GM12878 (cell line): ENCODE measurements around the gene INO80C. TPM values are rescaled to one million over a fixed set of nuclear protein-coding genes. Genes with fewer than 3 reads are reported as not detected.

Experiments
- ATAC-seq: fragments of 200-7000 bp; cut with Tn5 transposase; 3 replicates; pipeline ENCODE4 v1.9.1; 2020; ENCODE audit warnings: mild to moderate bottlenecking, moderate library complexity
- BruUV-seq: library from RNA; stranded (reverse); fragments of 400-500 nt; replicated peaks from 2 replicates; lab custom pipeline; 2021; lab: Mats Ljungman, UMichigan
- CTCF ChIA-PET: fragments of 300-600 bp; sonication (Branson Sonifier 250); formaldehyde crosslinking; extraction: SDS; loops from one replicate; lab custom pipeline; 2021; ENCODE audit warnings: inconsistent platforms; lab: Yijun Ruan, JAX
- POLR2A ChIA-PET: fragments of 350-600 bp; formaldehyde crosslinking; extraction: SDS; loops from one replicate; lab custom pipeline; 2021; ENCODE audit warnings: inconsistent platforms; lab: Charles Lee
- RAD21 ChIA-PET: fragments of 300-600 bp; sonication (Branson Sonifier 250); formaldehyde crosslinking; loops from one replicate; lab custom pipeline; 2023; ENCODE audit warnings: antibody characterized with exemption; ENCODE audit not compliant: unreplicated experiment; lab: Charles Lee
- SMC1A ChIA-PET: fragments of 300-600 bp; sonication (Branson Sonifier 250); formaldehyde crosslinking; loops from one replicate; lab custom pipeline; 2023; ENCODE audit not compliant: unreplicated experiment, uncharacterized antibody; lab: Charles Lee
- DNase-seq: peaks from one replicate; pipeline ENCODE4 v3.0.0-alpha.2; 2011; ENCODE audit warnings: low read depth, low spot score
- FAIRE-seq: peaks from 3 replicates; lab custom pipeline; 2011; peaks lifted over from hg19 to GRCh38; lab: Jason Lieb, UNC
- H2AFZ ChIP-seq: 2 replicates; pipeline ENCODE4 v1.6.0; 2011; ENCODE audit warnings: low read depth, low read length, control low read depth; ENCODE audit not compliant: control insufficient read depth
- H3K27ac ChIP-seq: 2 replicates; pipeline ENCODE4 v1.5.1; 2011; ENCODE audit warnings: control low read depth; ENCODE audit not compliant: control insufficient read depth, insufficient read depth
- H3K27me3 ChIP-seq, 2 experiments: replicated peaks in 1 of 2; 2 replicates each; pipeline versions ENCODE4 v1.6.0 to v1.6.1; 2011; ENCODE audit warnings: low read length in 1 of 2; ENCODE audit not compliant: control insufficient read depth in 2 of 2, insufficient read depth in 2 of 2
- H3K36me3 ChIP-seq, 2 experiments: 2 replicates each; pipeline ENCODE4 v1.5.1; 2011; ENCODE audit warnings: low read length in 1 of 2; ENCODE audit not compliant: control insufficient read depth in 2 of 2, insufficient read depth in 2 of 2
- H3K4me1 ChIP-seq: 2 replicates; pipeline ENCODE4 v1.6.1; 2011; ENCODE audit warnings: mild to moderate bottlenecking, low read length, moderate library complexity, mixed read lengths; ENCODE audit not compliant: control insufficient read depth, insufficient read depth
- H3K4me2 ChIP-seq: 2 replicates; pipeline ENCODE4 v1.6.0; 2011; ENCODE audit warnings: control low read depth; ENCODE audit not compliant: control insufficient read depth, insufficient read depth
- H3K4me3 ChIP-seq: fragments of 200-600 bp; sonication (generic); 2 replicates; pipeline ENCODE4 v1.5.1; 2016
- H3K79me2 ChIP-seq: 2 replicates; pipeline ENCODE4 v1.6.0; 2011; ENCODE audit warnings: low read length; ENCODE audit not compliant: control insufficient read depth, insufficient read depth
- H3K9ac ChIP-seq: 2 replicates; pipeline ENCODE4 v1.8.0; 2011; ENCODE audit warnings: low read length, control low read depth, mixed read lengths; ENCODE audit not compliant: control insufficient read depth, insufficient read depth
- H3K9me3 ChIP-seq: replicated peaks from 3 replicates; pipeline ENCODE4 v1.5.1; 2011; ENCODE audit warnings: mild to moderate bottlenecking, low read length; ENCODE audit not compliant: control insufficient read depth, insufficient read depth
- H4K20me1 ChIP-seq: 2 replicates; pipeline ENCODE4 v1.6.0; 2011; ENCODE audit not compliant: control insufficient read depth, insufficient read depth
- BRCA1 ChIP-seq: IDR thresholded peaks from 2 replicates; pipeline ENCODE4 v1.6.1; 2011; ENCODE audit warnings: low read depth, low read length, improper control_type of control experiment
- DPF2 ChIP-seq: fragments of 450-650 bp; IDR thresholded peaks from 2 replicates; pipeline ENCODE4 v1.6.1; 2017; ENCODE audit warnings: mild to moderate bottlenecking
- HDGF ChIP-seq: fragments of 450-650 bp; IDR thresholded peaks from 2 replicates; pipeline ENCODE4 v1.6.1; 2016; ENCODE audit warnings: antibody characterized with exemption
- IKZF1 ChIP-seq: fragments of 450-650 bp; conservative IDR thresholded peaks from 2 replicates; pipeline ENCODE4 v1.6.1; 2017; ENCODE audit warnings: antibody characterized with exemption, mild to moderate bottlenecking
- IRF5 ChIP-seq: fragments of 450-650 bp; IDR thresholded peaks from 2 replicates; pipeline ENCODE4 v1.6.1; 2017; ENCODE audit warnings: borderline replicate concordance
- MYC ChIP-seq: IDR thresholded peaks from 2 replicates; pipeline ENCODE4 v1.6.1; 2011; ENCODE audit warnings: mild to moderate bottlenecking, low read length, moderate library complexity, inconsistent platforms; ENCODE audit not compliant: insufficient read depth, insufficient replicate concordance, insufficient read length, severe bottlenecking
- NFYA ChIP-seq: IDR thresholded peaks from 2 replicates; pipeline ENCODE4 v1.6.1; 2011; ENCODE audit warnings: low read depth, mild to moderate bottlenecking, low read length, improper control_type of control experiment, borderline replicate concordance
- NR2F1 ChIP-seq: fragments of 450-650 bp; conservative IDR thresholded peaks from 2 replicates; pipeline ENCODE4 v1.6.1; 2017; ENCODE audit warnings: mild to moderate bottlenecking
- RUNX3 ChIP-seq: IDR thresholded peaks from 2 replicates; pipeline ENCODE4 v1.6.1; 2012; ENCODE audit warnings: low read length, inconsistent platforms
- TCF12 ChIP-seq: IDR thresholded peaks from 2 replicates; pipeline ENCODE4 v1.6.1; 2011; ENCODE audit warnings: low read depth, mild to moderate bottlenecking, low read length
- ZNF207 ChIP-seq: fragments of 450-650 bp; IDR thresholded peaks from 2 replicates; pipeline ENCODE4 v1.6.1; 2014; ENCODE audit warnings: antibody characterized with exemption, mild to moderate bottlenecking, borderline replicate concordance
- WGBS: methylation state at CpG from one replicate; pipeline ENCODE4 v1.1.6; 2016; ENCODE audit warnings: low lambda C conversion rate; ENCODE audit not compliant: insufficient replicate concordance, insufficient coverage; ENCODE audit errors: missing lambda C conversion rate; 5-methylcytosine and 5-hydroxymethylcytosine counted together
- in situ Hi-C: fragments of 300-500 bp; cut with MboI; formaldehyde crosslinking; loops from 9 replicates; pipeline ENCODE4 v1.14.3; 2018; ENCODE audit warnings: mixed read lengths
- intact Hi-C: fragments of 100-400 bp; cut with micrococcal nuclease; formaldehyde crosslinking; loops from one replicate; pipeline ENCODE4 v1.14.2; 2022; ENCODE audit not compliant: unreplicated experiment
- polyA plus RNA-seq, 11 experiments: library from polyadenylated mRNA; depleted of rRNA in 4 of 11; unstranded in 6 of 11; stranded (reverse) in 5 of 11; fragments of >200 nt; fragmentation: Nextera tagmentation in 4 of 11; fragmentation: Illumina TruSeq in 1 of 11; extraction: Ambion mirVana in 4 of 11; extraction: Trizol in 1 of 11; gene quantifications; 1 replicate in 1 of 11; 2 replicates in 10 of 11; pipeline versions ENCODE4 v1.2.1 to v1.2.3, GENCODE V29; 2011 to 2016; ENCODE audit warnings: inconsistent platforms in 2 of 11, missing spikeins in 2 of 11, low read depth in 1 of 11
- total RNA-seq, 4 experiments: library from RNA; depleted of rRNA in 3 of 4; stranded (reverse); fragments of >200 nt in 3 of 4; fragmentation: Illumina TruSeq in 1 of 4; extraction: Trizol in 1 of 4; gene quantifications; 2 replicates each; pipeline versions ENCODE4 v1.2.1 to v1.2.3, GENCODE V29; 2013 to 2021

Gene INO80C
- total and polyA plus RNA-seq, 10 of the 15 experiments (the other 5 are each of a cell fraction or from before 2014, with no cell fraction given): 9.9 to 43.2 (median 30.1) TPM

- intact Hi-C loops (loop anchor here (5.0 kb wide), 4 partner anchors 87 to 478 kb away; partner anchors contain the start of genes RMP24 and ZNF24), in situ Hi-C loops (no loop called here)
- Histone ChIP-seq H3K27me3 (no peaks in the 10 kb centered on the region), H2AFZ (no peak overlapping the region), H3K9me3 (no peaks in the 10 kb centered on the region), H3K9ac (no peak overlapping the region), H4K20me1 (no peaks in the 10 kb centered on the region), H3K4me1 (no peaks in the 10 kb centered on the region; the same call in 1 of the 2 replicates), H3K36me3 (no peaks in the 10 kb centered on the region), H3K79me2 (peaks cover 11% of the 10 kb centered on the region), H3K4me3 (no peak overlapping the region; the same call in 1 of the 2 replicates), H3K4me2 (peak overlapping the region; percentile 56), H3K27ac (peak overlapping the region; percentile 28; the same call in 1 of the 2 replicates)
- BruUV-seq: TSS peak; percentile 3
- CTCF ChIA-PET: interaction anchor here (0.6 to 3.7 kb wide), 9 partner anchors 14 to 108 kb away, joined by 3 to 21 read pairs (median 4); no protein-coding TSS in a partner anchor
- SMC1A ChIA-PET: interaction anchor here (0.5 to 9.7 kb wide), 29 partner anchors 8 to 262 kb away, joined by 3 to 122 read pairs (median 4); no protein-coding TSS in a partner anchor
- POLR2A ChIA-PET: interaction anchor here (1.0 to 9.7 kb wide), 11 partner anchors 12 to 124 kb away, joined by 3 to 106 read pairs (median 4); no protein-coding TSS in a partner anchor
- ATAC-seq: peak; percentile 12
- TF ChIP-seq MYC (no peak), NFYA (no peak), ZNF207 (no peak), IKZF1 (0 out of 2 replicates have a peak, but pooled peaks have one; percentile 11), RUNX3 (no peak), HDGF (no peak), TCF12 (no peak), NR2F1 (0 out of 2 replicates have a peak, but pooled peaks have one; percentile 30), IRF5 (no peak), BRCA1 (no peak), DPF2 (peak; percentile 20; the same call in 1 of the 2 replicates)
- 79% methylated on average over 8 of the region's 8 CpGs for WGBS
- RAD21 ChIA-PET: interaction anchor here (0.9 to 6.0 kb wide), 13 partner anchors 11 to 150 kb away, joined by 3 to 57 read pairs (median 4); no protein-coding TSS in a partner anchor
- no peak for DNase-seq
- no peak for FAIRE-seq
Observed at GRCh38 chr18:35494251-35495220, 3.2 kb downstream of the INO80C start.
